Hematopoietic multipotent progenitor cell treated with erythropoietin and hydrocortisone succinate and interleukin-3 and kit ligand, for 8 days (in vitro differentiated cells): ENCODE data around the gene SAFB.

ENCODE experiments used
- DNase-seq: peaks from one replicate; pipeline ENCODE4 v3.0.0-alpha.2; 2015

The SAFB gene

DNA sequence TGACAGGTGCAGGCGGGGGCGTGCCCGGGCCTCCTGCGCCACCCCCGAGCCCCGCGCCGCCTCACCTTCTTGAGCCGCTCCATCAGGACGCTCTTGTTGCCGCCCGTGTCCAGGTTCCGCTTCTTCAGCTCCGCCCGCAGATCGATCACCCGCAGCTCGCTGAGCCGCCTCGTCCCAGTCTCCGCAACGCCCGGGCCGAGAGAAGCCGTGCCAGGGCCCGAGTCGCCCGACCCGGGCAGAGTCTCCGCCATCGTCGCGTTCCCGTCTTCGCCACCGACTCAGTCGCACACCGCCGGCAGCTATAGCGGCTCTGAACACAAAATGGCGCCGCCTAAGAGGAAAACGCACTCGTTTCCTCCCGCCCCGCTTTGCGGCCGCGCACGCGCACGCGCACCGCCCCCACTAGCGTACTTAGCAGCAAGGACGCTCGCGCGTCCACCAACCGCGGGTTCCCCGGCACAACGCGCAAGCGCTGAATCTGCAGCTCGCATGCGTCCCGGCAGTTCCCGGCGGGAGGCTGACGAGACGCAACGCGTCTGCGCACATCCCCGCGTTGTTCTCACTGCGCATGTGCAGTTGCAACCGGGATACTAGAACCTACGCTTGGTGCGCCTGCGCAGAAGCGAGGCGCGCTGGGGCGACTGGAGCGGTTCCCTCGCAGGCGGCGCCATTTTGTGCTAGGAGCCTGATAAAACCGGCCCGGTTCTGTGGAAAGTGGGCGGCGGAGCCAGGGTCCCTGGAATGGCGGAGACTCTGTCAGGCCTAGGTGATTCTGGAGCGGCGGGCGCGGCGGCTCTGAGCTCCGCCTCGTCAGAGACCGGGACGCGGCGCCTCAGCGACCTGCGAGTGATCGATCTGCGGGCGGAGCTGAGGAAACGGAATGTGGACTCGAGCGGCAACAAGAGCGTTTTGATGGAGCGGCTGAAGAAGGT lies at the start of gene SAFB, which contains the start of gene SAFB2:
TSS of gene SAFB (plus strand) at position 619 of the 932 bp plus-strand sequence. CDS start at position 742, 123 bp downstream.
TSS of gene SAFB2 (minus strand) at position 312 of the 932 bp plus-strand sequence. CDS start at position 251, 61 bp downstream.
- DNase-seq, result peak; percentile 100

DNA sequence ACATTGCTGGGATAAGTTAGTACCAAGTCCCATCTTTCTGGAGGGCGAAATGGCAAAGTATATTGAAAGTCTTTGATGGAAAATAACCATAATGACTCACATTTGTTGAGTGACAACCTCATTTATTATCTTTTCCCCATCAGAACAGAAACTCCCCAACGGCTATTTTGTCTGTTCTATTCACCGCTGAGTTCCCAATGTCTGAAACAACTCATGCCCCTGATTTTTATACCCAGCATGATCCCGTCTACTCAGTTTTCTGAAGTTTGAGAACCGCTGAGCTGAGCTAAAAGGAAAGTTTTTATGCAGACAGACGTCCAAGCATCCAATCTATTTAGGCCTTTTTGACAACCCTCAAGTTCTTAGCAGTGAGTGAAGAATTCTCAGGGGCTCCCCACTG lies 47.3 kb upstream of the SAFB start:
- peak; percentile 29 for DNase-seq

DNA sequence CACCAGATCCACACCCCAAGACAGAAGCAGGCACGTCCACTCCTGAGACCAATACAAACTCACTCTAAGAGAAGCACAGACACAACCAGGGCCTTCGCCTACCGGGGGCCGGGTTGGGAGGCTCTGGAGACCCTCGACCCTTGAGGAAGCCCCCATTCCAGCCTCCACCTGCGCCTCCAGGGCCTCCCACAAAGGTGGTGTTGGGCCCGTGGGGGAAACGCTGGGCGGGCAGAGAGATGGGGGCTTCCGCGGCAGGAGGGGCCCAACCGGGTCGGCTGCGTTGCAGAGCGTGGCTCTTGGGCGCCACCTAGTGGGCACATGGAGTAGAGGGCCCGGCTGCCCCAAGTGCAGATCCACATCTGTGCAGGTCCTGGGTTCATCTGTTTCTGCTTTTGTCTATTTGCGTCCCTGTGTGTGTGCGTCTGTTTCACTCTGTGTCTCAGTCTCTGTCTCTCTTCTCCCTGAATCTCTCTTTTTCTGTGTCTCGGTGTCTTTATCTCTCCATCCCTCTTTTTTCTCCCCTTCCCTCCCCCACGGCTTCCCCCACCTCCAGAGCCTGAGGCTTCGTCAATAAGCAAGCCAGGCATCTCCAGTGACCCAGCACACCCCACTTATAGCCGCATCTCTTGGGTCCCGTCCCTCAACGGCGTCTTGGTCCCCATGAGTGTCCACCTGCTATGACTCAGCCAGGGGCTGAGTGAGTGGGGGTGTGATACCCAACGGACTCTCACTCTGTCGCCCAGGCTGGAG lies 44.6 kb upstream of the SAFB start:
- peak; percentile 54 for DNase-seq

DNA sequence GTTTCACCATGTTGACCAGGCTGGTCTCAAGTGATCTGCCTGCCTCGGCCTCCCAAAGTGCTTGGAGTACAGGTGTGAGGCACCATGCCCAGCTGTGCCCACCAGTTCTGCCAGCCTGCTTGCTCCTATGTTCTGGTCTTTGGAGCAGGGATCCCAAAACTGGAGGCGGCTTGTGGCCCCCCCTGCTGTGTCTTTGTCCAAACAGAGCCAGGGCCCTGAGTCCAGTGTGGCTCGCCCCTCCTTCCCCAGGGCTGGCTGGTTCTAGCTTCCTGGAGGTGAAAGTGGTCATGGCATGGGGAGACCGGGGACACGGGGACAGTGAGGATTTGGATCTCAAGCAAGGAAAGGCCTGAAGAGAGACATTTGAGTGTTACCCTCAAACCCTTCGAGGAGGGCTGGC lies 43.6 kb upstream of the SAFB start:
- no peak for DNase-seq

DNA sequence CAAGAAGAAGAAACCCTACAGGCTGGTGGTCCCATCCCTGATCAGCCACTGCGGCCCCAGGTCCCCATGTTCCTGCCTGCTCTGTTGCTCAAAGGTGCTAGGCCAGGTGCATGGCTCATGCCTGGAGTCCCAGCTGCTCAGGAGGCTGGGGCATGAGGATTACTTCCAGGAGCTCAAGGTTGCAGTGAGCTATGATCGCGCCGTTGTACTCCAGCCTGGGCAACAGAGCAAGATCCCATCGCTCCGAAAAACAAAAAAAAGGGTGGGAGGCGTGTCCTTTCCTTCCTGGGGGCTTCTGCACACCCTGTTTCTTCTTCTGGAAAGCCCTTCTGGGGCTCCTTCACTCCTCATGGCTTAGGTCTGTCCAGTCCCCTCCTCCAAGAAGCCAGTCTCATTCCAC lies 43.2 kb upstream of the SAFB start:
- DNase-seq, result no peak

DNA sequence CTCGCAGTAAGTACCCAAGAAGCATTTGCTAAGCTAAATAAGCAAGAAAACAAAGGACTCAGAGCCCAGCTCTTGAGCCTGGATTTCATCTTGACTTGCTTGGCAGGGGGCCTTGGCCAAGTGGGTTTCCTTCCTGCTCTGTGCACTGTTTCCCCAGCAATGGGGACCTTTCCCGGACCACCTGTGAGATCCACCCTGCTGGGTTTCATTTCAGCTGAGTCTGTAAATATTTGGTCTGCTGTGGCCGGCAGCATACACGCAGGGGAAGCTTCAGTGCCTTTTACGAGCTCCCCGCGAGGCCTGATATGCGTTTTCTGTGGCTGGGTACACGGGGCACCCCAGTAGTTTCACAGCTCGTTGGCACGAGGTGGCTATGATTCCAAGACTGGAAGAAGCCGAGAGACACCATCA lies 42.7 kb upstream of the SAFB start:
- no peak for DNase-seq

DNA sequence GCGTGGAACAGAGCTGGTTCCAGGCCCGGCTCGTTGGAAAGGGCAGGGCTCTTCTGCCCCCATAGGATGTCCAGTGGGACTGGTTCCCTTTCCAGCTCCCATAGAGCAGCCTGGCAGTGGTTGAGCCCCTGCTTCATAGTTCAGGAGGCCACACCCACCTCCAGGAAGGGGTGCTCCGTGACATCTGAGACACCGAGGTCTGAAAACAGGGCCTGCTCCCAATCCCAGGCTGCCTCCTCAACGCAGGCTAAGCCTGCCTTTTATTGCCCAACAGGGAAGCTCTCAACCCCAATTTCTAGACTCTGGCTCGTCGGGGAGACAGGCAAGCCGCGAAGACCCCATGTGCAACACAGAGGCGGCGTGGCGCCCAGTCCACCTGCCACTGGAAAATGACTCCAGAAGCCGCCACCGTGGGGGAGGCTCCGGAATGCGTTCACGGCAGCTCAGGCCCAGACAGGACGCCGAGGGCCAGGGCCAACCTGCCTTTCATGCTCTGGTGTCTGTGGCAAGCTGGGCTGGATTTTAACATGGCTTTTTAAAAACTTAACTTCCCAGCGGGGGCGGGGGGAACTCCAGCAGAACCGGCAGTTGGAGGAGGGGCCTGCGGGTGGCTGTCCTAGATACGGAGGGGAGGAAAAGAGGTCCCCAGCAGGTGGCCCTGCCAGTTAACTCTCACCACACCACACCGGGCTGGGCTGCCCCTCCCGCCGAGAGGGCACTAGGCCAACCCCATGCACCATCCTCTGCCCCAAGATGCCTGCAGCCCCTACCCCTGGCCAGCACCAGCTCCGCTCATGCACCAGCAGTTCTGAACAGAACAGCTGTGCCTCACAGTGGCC lies 37.2 kb upstream of the SAFB start:
- peak; percentile 94 for DNase-seq

DNA sequence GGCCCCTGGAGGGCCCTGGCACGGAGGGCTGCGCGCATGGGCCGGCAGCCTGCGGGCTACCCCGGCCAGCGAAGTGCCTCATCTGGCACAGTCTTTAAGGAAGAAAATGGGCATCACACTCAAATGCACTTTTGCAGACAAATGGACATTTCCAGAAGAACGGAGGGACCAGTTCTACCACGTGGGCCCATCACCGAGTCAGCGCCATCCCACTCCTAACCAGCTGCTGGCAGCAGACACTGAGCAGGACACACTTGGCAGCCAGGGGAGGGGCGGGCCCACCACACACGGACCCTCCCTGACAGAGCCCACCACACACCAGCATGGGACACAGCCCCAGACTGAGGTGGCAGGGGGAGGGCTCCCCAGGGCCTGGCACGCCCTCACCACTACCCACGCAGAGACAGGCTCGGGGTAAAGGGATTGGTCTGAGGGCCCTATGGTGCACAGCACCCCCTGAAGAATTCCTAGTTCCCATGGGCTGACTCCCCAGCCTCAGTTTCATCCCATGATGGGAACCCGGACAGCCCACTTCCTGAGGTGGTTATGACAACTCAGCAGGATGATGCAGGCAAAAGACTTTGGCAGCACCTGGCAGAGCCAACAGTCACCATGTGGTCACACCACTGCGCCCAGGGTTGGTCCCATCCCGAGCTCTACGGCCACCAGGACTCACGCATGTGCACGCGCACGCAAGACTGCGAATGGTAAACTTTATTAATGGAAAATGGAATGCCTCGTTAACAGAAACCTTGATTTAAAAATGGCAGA lies 36.4 kb upstream of the SAFB start:
- peak; percentile 42 for DNase-seq

DNA sequence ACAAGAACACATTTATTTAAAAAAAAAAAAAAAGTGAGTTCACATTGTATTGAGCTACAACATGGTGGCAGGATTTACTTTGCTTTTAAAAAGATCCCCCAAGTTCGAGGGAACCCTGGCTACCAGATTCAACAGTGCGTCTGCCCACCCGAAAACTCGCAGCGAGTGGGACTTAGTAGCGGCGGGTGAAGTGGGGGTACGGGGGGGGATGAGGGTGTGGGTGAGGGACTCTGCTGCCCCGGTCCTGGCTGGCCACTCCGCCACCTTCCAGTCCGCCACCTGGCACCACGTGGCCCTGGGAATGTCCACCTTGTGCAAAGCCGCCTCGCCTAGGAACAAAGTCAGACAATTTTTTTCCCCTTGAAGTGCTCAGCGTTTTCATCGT lies 35.8 kb upstream of the SAFB start:
- DNase-seq, result no peak

DNA sequence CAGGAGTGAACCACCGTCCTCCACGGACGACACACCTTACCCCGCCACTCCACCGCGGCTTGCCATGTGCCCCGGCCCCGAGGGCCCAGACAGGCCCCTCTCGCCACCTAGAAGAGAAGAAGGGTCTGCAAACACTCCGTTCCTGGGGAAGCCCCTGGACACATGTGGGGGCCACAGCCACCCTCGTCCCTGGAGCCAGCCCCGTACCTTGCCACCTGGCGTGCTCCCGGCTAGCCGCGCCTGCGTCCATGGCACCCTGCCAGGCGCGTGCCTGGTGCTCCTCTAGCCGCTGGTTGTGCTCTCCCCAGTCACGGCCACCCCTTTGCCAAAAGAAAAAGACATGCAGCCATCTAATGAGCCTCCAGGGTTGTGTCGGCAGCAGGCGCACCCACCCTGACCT lies 35.2 kb upstream of the SAFB start:
- no peak for DNase-seq

DNA sequence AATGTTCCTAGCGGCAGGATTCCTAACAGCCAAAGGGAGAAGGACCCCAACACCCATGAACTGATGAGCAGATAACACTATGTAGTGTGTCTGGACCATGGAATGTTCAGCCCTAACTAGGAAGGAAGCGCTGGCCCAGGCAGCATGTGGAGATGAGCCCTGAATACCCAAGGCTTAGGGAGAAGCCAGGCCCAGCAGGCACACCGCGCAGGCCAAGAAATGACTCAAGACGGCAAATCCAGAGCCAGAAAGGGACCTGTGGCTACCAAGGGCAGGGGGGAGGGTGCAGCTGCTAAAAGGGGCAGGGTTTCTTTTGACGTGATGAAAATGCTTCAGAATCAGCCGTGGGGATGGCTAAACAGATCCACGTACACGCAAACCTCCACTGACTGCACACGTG lies 34.4 kb upstream of the SAFB start:
- no peak for DNase-seq

DNA sequence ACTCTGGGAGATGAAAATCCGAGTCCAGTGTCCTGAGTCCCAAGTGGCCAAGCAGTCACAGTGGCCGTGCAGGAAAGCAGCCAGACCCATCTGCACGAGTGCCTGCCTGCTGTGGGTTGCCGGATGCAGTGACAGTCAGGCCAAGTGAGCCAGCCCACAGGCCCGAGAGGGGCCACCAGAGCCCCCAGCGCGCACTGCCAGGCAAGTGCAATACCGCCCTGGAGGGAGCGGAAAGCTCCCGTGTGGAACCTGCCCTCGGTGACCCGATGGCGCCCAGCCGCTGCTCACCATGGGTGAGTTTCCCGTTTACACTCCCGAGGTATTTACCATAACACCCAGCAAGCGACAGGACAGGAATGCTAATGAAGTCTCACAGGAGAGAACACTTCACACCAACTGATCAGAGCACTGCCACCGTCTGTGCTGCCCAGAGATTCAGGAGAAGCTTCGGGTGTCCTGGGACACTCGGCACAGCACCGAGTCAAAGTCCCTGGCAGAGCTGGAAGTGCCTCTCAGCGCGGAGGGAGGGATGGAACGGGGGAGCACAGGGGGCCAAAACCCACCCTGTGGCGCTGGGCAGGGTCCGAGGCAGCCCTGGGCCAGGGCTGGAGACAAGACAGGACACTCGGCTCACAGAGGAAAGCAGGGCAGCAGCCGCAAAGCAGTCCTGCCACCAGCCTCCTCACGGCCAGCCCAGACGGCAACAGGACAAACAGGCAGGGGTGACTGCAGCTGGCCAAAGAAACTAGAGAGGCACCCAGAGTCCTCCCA lies 33.8 kb upstream of the SAFB start:
- DNase-seq, result no peak

DNA sequence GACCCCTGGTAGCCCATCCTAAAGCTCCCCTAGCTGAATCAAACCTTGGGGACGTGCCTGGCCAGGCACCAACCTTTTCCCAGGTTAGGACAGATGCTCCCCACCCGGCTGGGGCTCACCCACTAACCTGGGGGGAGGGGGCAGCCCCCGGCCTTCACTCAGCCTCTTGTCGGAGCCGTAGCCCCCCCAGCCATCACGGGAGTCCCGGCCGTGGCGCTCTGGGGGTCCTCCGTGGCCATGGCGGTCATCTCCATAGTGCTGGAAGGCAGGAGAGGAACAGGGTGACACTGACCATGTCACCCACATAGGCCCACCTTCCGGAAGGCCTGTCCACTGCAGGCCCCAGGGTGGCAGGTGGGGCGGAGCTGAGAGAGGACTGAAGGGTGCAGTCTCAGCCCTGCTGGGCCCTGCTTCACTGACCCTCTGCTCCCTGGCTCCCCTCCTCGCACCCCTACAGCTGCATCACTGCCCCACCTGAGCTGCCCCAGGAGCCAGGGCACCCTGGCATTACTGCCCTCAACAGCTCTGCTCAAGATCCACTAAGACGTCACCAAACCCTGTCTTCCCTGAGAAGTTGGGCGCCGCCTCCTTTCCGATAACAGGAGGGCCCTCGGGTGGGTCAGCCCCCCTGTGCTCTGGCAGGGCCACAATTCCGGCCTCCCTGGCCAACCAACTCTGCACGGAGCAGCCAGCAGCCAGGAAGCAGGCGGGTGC lies 32.6 kb upstream of the SAFB start:
- no peak for DNase-seq

DNA sequence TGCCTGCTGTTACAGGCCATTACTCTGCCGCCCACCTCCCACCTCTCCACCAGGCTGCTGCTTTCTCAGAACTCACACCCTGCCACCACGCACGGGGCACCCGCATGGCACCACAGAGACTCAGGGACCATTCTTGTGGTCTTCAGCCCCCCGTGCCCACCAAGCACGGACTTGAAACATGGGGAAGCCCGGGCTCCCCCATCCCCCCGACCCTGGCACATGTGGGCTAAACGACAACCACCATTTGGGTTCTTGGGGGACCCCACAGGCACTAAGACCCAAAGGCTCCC lies 32.1 kb upstream of the SAFB start:
- DNase-seq, result no peak

DNA sequence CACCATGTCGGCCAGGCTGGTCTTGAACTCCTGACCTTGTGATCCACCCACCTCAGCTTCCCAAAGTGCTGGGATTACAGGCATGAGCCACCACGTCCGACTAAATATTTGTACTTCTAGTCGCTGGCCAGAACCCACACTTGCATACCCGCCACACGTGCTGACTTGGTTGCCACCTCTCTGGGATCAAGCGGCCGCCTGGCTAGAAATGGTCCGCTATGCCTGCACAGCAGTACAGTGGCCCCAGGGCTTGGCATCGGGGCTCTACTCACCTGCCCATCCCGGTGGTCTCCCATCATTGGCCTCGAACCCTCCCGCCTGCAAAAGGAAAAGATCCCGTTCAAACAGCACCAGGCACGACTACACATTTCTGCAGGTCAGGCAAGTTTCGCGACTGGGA lies 31.4 kb upstream of the SAFB start:
- no peak for DNase-seq

DNA sequence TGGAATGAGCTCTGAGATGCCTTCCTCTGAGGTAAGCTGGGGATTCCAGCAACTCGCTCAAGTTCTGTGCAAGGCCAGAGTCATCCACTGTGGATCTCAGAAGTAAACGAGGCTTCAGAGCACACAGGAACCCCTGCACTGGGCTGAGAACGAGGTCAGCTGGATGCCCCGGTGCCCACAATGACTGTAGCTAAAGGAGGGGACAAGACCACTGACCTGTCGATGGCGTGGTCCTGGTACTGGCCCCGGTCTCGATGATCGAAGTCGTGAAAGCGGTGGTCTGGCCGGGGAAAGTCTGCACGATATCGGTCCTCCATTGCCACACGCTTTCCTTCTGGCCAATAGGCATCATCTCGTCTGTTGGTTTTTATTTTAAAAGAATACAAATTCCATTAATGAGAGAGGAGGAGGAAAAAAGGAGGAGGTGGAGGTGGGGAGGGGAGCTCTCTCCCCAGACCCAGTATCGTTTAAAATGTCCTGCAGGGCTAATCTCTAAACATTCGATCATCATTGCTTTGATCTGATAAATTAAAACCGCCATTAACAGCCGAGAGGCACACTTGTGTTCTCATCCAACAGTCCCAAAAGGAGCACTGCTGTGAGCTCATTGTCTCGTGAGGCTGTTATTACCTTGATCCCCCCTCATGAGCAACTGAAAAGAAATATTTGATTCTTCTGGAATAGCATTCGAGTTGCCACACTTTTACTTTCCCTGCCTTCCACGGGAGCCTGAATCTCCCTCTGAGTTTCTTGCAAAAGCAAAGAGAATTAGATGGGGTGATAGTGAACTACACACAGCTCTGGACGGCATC lies 30.1 kb upstream of the SAFB start:
- DNase-seq, result no peak

DNA sequence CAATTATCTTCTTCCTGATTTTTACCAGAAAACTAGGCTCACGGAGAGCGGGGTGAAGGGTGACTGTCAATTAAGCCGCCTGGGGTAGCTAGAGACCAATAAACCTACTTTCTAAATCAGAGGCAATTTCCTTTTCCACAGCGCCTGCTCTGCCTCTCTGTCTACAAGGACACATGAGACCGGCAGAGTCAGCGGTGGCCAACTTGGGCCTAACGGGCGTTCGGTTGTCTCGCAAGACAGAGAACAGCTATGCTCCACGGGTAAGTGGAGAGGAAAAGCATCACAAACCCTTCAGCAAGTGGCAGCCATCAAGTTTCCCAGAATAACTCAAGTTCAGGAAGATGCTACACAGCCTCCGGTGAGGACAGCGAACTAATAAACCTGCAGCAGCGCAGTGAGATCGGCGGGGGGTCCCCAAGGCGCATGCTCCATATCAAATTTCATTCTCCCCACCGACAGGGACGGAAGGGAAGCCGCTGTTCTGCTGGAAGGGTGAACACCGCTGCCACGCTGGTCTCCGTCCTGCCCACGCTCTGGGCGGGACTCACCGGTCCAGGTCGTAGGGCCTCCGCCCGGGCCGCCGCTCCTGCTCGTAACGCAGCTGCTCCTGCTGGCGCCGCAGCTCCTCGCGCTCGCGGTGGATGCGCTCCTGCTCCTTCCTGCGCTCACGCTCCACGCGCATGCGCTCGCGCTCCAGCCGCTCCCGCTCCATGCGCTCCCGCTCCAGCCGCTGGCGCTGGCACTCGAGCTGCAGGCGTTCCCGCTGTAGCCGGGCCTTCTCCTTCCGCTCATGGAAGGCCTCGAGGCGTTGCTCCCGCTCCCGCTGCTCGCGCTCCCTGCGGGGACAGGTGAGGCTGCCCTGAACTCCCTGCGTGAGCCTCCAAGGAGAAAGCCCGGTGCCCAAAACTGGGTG lies 29.3 kb upstream of the SAFB start:
- no peak for DNase-seq

DNA sequence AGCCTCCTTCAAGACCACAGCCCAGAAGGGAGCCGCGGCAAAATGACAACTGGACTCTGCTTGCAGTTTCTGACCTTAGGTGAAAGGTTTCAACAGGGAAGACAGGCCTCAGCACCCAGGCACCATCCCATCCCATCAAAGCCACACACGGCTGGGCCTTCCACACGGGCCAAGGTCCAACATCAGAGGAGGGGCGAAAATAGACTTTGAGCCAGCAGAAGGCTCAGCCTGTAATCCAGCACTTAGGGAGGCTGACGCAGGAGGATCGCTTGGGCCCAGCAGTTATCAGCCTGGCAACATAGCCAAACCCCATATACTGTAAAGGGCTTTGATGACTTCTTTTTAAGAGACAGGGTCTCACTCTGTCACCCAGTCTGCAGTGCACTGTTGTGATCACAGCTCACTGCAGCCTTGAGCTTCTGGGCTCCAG lies 28.3 kb upstream of the SAFB start:
- DNase-seq, result no peak

DNA sequence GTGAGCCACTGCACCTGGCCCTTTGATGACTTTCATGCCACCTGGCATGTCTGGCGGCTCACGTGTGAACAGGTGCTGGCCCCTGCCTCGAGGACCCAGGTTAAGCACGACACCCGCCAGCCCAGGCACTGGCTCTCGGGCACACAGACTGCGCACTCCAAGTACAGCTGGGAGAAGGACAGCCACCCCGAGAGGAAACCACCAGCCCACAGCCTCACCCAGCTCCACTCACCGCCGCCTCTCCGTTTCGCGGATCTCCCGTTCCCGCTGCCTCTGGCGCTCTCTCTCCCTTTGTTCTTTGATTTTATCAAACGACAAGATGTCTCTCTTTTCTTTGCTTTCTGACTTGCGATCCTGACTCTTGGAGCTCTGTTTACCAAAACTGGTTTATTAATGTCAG lies 27.8 kb upstream of the SAFB start:
- DNase-seq, result no peak
